ENCODE results near the gene ZBTB20. TPM values are rescaled to one million over a fixed set of nuclear protein-coding genes. Genes with fewer than 3 reads are reported as not detected.

The ZBTB20 gene
- total and polyA plus RNA-seq, 12 donors: 2.8 to 167 (median 108) TPM

DNA sequence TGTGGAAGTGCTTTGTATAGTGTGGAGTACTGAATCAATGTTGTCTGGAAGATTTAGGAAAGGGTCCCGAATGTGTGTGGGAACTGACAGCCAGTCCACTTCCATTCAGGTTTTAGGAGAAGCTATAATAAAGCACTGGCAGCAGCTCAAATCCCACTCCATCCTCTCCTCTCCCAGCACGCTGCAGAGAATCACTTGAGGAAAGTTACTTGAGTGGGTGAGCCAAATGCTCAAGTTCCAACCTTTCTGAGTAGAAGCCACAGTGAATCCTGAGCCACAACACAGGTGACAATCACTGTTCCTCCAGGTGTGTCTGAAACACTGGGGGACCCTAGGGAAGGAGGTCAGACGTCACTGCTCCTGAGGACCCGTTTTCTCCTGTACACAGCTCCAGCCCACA lies 746.7 kb downstream of the ZBTB20 start:
- Histone ChIP-seq H3K27ac (peak overlapping the region in 3 of 5 donors; percentile 47 to 75 (median 50)), H3K36me3 (replicated peaks in 1 of 2) (no peaks in the 10 kb centered on the region), H3K4me3 (no peak overlapping the region), H3K27me3 (no peaks in the 10 kb centered on the region), H3K9me3 (replicated peaks in 1 of 3) (no peaks in the 10 kb centered on the region), H3K4me1 (replicated peaks in 1 of 2) (peaks cover 0 to 5% of the 10 kb centered on the region in 2 donors)
- no peak for TF ChIP-seq POLR2A (IDR thresholded peaks at IDR 0.05)
- TF ChIP-seq, protein P1, sequence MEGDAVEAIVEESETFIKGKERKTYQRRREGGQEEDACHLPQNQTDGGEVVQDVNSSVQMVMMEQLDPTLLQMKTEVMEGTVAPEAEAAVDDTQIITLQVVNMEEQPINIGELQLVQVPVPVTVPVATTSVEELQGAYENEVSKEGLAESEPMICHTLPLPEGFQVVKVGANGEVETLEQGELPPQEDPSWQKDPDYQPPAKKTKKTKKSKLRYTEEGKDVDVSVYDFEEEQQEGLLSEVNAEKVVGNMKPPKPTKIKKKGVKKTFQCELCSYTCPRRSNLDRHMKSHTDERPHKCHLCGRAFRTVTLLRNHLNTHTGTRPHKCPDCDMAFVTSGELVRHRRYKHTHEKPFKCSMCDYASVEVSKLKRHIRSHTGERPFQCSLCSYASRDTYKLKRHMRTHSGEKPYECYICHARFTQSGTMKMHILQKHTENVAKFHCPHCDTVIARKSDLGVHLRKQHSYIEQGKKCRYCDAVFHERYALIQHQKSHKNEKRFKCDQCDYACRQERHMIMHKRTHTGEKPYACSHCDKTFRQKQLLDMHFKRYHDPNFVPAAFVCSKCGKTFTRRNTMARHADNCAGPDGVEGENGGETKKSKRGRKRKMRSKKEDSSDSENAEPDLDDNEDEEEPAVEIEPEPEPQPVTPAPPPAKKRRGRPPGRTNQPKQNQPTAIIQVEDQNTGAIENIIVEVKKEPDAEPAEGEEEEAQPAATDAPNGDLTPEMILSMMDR (IDR thresholded peaks at IDR 0.05): no peak
- no peak for DNase-seq
- intact Hi-C loops (cut with DNase I): no loop called here
- 63 to 73% (median 66%) methylated on average over 2 to 4 of the region's 4 CpGs for WGBS, 4 donors

DNA sequence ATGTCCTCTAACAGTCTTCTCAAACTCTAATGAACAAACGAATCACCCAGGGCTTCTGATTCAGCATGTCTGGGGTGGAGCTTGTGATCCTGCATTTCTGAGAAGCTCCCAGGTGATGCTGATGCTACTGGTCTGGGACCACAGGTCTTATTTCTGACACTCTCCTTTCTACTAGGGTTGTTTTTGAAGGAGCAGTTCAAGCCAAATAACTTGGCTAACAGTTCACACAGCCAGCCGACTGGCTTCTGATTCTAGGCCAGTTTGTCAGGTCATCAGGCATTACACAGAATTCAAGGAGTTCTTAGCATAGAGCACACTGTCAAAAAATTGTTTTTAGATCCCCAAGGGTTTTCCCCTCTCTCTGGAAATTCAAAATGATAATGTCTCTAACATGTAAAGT lies 752.5 kb downstream of the ZBTB20 start:
- H3K27ac ChIP-seq: peak overlapping the region in 2 of 5 donors; percentile 38 to 40
- no peak overlapping the region for H3K4me3 ChIP-seq
- no peaks in the 10 kb centered on the region for H3K36me3 ChIP-seq (replicated peaks in 1 of 2)
- DNase-seq: peak in 3 of 7 donors; percentile 36 to 64 (median 44)
- intact Hi-C loops (cut with DNase I): no loop called here
- peaks cover 0 to 41% of the 10 kb centered on the region in 2 donors for H3K4me1 ChIP-seq (replicated peaks in 1 of 2)
- H3K9me3 ChIP-seq (replicated peaks in 1 of 3): no peaks in the 10 kb centered on the region
- no peaks in the 10 kb centered on the region for H3K27me3 ChIP-seq
- WGBS, 4 donors: 14 to 45% (median 35%) methylated on average over 2 of the region's 2 CpGs
- TF ChIP-seq, protein P1 (IDR thresholded peaks at IDR 0.05): no peak
- TF ChIP-seq POLR2A (IDR thresholded peaks at IDR 0.05): no peak

DNA sequence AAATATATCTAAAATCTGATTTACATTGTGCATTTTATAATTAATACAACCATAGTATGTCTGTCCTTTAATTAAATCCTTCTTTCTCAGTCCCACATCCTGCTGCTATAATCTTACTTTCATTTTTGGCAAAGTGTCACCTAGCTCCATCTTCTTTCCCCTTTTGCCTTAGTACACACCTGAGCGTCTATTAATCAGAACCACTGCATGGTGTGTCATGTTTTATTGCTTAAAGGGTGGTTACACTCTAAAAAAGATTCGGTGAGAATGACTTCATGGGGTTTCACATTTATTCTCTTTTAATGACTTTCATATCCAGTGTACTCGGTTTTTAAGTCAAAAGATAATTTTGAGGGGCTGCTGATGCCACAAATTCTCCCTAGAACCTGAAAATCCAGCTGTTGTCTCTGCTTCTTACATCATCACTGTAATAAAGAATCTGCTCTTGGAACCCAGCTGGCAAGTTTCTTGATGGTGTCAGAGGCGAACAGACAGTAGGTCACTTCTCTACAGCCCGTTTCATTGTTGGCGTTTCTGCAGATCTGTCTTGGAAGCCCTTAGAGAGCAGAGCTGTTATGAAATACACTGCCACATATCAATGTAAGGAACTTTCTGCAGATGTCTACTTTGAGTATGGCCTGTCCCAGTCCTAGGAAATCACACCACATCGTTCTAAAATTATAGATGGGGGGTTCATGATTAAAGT lies 753.6 kb downstream of the ZBTB20 start:
- no peak overlapping the region for H3K4me3 ChIP-seq
- peaks cover 0 to 5% of the 10 kb centered on the region in 2 donors for H3K36me3 ChIP-seq (replicated peaks in 1 of 2)
- WGBS, 4 donors: 86 to 90% (median 89%) methylated on average over 7 of the region's 7 CpGs
- TF ChIP-seq, protein P1 (IDR thresholded peaks at IDR 0.05): no peak
- no peak for TF ChIP-seq POLR2A (IDR thresholded peaks at IDR 0.05)
- H3K4me1 ChIP-seq (replicated peaks in 1 of 2): peaks cover 0 to 41% of the 10 kb centered on the region in 2 donors
- H3K9me3 ChIP-seq (replicated peaks in 1 of 3): no peaks in the 10 kb centered on the region
- DNase-seq: no peak
- peak overlapping the region in 1 of 5 donors; percentile 3 for H3K27ac ChIP-seq
- intact Hi-C loops (cut with DNase I): no loop called here
- H3K27me3 ChIP-seq: no peaks in the 10 kb centered on the region

GRCh38 chr3:114392831-114393230 lies 754.3 kb downstream of the ZBTB20 start:
- Histone ChIP-seq H3K27me3 (no peaks in the 10 kb centered on the region), H3K27ac (no peak overlapping the region), H3K4me1 (replicated peaks in 1 of 2) (peaks cover 0 to 41% of the 10 kb centered on the region in 2 donors), H3K4me3 (no peak overlapping the region), H3K36me3 (replicated peaks in 1 of 2) (peaks cover 0 to 12% of the 10 kb centered on the region in 2 donors), H3K9me3 (replicated peaks in 1 of 3) (no peaks in the 10 kb centered on the region)
- intact Hi-C loops (cut with DNase I): no loop called here
- WGBS, 4 donors: 69 to 88% (median 85%) methylated on average over 2 of the region's 2 CpGs
- DNase-seq: no peak
- TF ChIP-seq, protein P1 (IDR thresholded peaks at IDR 0.05): no peak
- no peak for TF ChIP-seq POLR2A (IDR thresholded peaks at IDR 0.05)
